ENCODE measurements around the gene SFRP2. TPM values are rescaled to one million over a fixed set of nuclear protein-coding genes. Genes with fewer than 3 reads are reported as not detected.

The SFRP2 gene
- total and polyA plus RNA-seq, 10 of the 15 experiments (the other 5 are each of a cell fraction or from before 2014, with no cell fraction given) = 0.11 to 0.33 (median 0.16) TPM; not detected in 7

GRCh38 chr4:153777421-153777820 lies 11.5 kb downstream of the SFRP2 start:
- BruUV-seq (replicated peaks) = no TSS peak
- FAIRE-seq (no peak), ATAC-seq (no peak), DNase-seq (ENCODE audit: low read depth, low spot score) (no peak)
- 0 out of 2 replicates have a peak, but pooled peaks cover 3% of the 10 kb centered on the region for H3K4me1 ChIP-seq (ENCODE audit: control insufficient read depth, insufficient read depth, low read length)
- no peaks in the 10 kb centered on the region; the same call in 2 of the 3 replicates for H3K9me3 ChIP-seq (replicated peaks; ENCODE audit: control insufficient read depth, insufficient read depth, low read length)
- TF ChIP-seq BCL11A (IDR thresholded peaks at IDR 0.05; ENCODE audit: low read depth, low read length) (no peak), ESRRA (IDR thresholded peaks at IDR 0.05; ENCODE audit: low read length) (no peak), MXI1 (IDR thresholded peaks at IDR 0.05; ENCODE audit: low read depth, low read length) (no peak), WRNIP1 (IDR thresholded peaks at IDR 0.05; ENCODE audit: borderline replicate concordance, low read depth, low read length) (no peak), PKNOX1 (IDR thresholded peaks at IDR 0.05) (no peak), CUX1 (IDR thresholded peaks at IDR 0.05; ENCODE audit: insufficient replicate concordance, low read depth, low read length) (no peak), USF2 (IDR thresholded peaks at IDR 0.05; ENCODE audit: borderline replicate concordance, low read depth, low read length) (no peak)
- no peak overlapping the region for H3K9ac ChIP-seq (ENCODE audit: control insufficient read depth, insufficient read depth, low read length)
- RAD21 ChIA-PET (ENCODE audit: unreplicated experiment) = no interaction called here
- POLR2A ChIA-PET = no interaction called here
- in situ Hi-C loops (cut with MboI) = no loop called here
- H3K79me2 ChIP-seq (ENCODE audit: control insufficient read depth, insufficient read depth, low read length) = no peaks in the 10 kb centered on the region
- H3K4me2 ChIP-seq (ENCODE audit: control insufficient read depth, insufficient read depth) = no peak overlapping the region
- no peaks in the 10 kb centered on the region for H4K20me1 ChIP-seq (ENCODE audit: control insufficient read depth, insufficient read depth)
- H3K27me3 ChIP-seq (replicated peaks in 1 of 2; ENCODE audit: control insufficient read depth in 2 of 2, insufficient read depth in 2 of 2, low read length in 1 of 2) = peaks cover 0 to 7% of the 10 kb centered on the region in 2 experiments; a peak in 1 of 4 replicates
- H3K27ac ChIP-seq (ENCODE audit: control insufficient read depth, insufficient read depth) = no peak overlapping the region
- H3K4me3 ChIP-seq = no peak overlapping the region
- H3K36me3 ChIP-seq (ENCODE audit: control insufficient read depth in 2 of 2, insufficient read depth in 2 of 2, low read length in 1 of 2) = no peaks in the 10 kb centered on the region
- H2AFZ ChIP-seq (ENCODE audit: control insufficient read depth, low read depth, low read length) = no peak overlapping the region
- CTCF ChIA-PET = interaction anchor here (1.0 kb wide), 1 partner anchor 9 kb away, joined by 4 read pairs; no protein-coding TSS in a partner anchor
- SMC1A ChIA-PET (ENCODE audit: uncharacterized antibody, unreplicated experiment) = interaction anchor here (1.0 kb wide), 1 partner anchor 13 kb away, joined by 3 read pairs; no protein-coding TSS in a partner anchor
- intact Hi-C loops (cut with micrococcal nuclease; ENCODE audit: unreplicated experiment) = loop anchor here (10.0 kb wide), 1 partner anchor 847 kb away; no protein-coding TSS in a partner anchor
